NCI-H2029 treated with DMSO at 0.1 percent for 48 hours (cell line): ENCODE data around the gene BCOR.
A peak's percentile ranks its signal among the peaks of the same experiment; 100 is the strongest.

ENCODE experiments used
- DNase-seq: peaks from one replicate; lab custom pipeline; 2025; lab: John Stamatoyannopoulos, UW

The BCOR gene

DNA sequence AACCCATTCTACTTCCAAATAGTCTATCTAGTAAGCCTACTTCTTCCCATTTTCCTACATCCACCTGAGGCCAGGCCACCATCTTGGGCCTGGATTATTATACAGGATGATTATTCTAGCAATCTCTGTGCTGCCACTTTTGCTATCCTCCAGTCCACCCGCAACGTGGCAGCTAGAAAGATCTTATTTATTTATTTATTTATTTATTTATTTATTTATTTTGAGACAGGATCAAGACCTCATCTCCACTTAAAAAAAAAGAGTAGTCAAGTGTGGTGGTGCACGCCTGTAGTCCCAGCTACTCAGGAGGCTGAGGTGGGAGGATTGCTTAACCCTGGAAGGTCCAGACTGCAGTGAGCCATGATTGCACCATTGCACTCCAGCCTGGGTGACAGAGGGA, 15.2 kb upstream of the BCOR start:
- DNase-seq = no peak

DNA sequence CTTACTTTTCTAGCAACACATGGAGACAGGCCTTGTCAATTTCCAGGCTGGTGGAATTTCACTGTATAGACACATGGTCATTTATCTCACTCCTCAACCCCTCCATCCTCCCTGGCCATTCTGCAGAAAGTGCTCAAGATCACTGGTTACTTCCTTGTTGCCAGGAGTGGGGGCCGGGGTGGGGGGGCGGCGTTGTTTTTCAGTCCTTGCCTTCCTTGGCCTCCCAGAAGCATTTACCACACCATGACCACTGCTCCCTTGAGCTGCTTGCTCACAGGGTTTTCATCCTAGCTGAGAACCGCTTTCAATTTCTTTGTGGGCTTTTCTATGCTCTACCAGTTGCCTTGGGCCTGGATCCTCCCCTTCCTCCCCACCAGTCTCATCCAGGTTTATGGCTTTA, 14.1 kb upstream of the BCOR start:
- DNase-seq = no peak

- DNase-seq = no peak
Observed at GRCh38 chrX:40109288-40110008, 11.7 kb upstream of the BCOR start.

- no peak for DNase-seq
Observed at GRCh38 chrX:40108959-40109287, 11.2 kb upstream of the BCOR start.

DNA sequence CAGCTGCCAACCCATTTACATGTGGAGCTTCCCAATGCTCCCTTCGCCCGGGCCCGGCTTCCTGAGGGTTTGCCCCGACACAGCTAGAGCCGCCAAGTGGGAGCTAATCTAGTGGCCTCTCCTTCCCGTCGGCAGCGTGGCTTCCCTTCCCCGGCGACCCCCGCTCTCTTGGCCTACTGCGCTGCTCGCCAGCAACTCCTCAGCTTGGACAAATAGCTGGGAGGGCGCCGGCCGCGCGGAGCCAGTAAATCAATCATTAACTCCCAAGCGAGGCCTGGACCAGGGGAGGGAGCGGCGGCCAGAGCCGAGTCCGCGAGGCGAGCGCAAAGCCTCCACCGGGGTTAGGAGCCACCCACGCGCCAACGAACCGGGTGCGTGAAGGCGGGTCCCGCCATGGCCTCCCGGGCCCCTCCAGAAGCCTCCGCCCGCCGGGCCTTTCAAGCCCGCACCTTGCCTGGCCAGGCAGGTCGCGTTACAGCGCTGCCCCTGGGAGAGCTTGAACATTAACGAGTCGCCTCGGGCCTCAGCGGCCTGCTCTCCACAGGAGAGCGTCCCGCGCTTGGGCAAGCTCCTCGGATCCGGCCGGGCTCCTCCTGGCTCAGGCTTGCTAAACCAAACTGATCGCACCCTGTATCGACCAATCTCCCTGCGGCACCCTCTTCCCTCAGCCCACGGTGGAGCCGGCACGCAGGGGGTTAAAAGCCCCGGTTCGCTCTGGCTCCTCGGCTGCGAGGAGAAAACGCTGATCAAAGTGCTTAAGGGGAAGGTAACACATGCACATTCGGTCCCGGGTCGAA, 10.6 kb upstream of the BCOR start:
- DNase-seq = no peak

GRCh38 chrX:40107291-40108161, 9.8 kb upstream of the BCOR start:
- DNase-seq = no peak

- DNase-seq = no peak
Observed at GRCh38 chrX:40106676-40107290, 9.0 kb upstream of the BCOR start.

GRCh38 chrX:40105835-40106675, 8.3 kb upstream of the BCOR start:
- peak; percentile 39 for DNase-seq

DNA sequence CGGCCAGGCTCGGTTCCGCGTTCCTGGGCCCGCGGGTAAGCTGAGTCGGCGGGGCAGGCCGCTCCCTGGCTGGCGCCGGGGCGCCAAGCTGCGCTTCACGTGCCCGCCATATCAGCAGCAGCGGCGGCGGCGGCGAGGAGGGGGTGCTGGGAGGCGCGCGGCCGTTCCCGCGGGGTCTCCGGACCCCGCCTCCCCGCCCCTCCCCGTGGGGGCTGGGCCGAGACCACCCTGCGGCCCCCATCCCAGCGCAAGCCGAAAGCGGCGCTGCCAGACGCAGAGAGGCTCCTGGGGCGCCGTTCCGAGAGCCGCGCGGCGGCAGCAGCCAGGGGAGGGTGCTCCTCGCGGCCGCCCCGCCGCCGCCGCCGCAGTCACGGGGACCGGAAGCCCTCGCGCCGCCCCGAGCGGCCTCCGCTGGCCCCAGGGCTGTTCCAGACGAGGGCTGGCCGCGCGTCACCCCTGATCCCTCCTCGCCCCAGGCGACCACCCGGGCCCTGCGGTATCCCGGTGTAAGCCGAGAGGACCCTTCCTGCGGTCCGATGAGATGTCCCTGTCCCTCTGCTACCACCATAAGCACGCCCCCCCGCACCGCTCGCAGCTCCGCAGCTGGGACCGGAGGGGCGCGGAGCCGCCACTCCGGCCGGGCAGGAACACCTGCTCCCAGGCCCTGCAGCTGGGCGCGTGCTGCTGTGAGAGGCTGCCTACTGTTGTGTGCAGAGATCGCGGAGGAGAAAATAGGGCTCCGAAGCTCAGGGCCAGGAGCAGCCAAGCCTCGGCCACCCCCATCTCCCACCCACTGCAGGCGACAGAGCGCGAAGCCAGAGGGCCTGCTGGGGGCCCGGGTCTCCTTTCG, 7.5 kb upstream of the BCOR start:
- DNase-seq = no peak

DNA sequence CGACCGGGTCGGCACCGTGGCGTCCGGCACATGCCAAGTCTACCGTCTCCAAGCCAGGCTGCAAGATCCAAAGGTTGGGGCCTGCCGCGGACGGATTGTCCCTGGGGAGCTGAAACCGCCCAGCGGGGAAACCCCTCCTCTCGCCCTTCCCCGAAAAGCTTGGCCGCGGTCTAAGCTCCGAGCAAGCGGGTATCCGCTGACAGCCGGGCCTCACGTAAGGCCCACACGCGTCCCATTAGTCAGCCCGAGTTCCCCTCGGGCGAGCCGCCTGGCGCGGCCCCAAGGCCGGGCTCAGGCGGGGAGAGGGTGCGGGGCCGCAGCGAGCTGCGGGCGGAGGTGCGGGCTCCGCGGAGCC, 6.8 kb upstream of the BCOR start:
- no peak for DNase-seq

- no peak for DNase-seq
Observed at GRCh38 chrX:40103565-40104323, 6.0 kb upstream of the BCOR start.

- no peak for DNase-seq
Observed at GRCh38 chrX:40102393-40103381, 4.9 kb upstream of the BCOR start.

DNA sequence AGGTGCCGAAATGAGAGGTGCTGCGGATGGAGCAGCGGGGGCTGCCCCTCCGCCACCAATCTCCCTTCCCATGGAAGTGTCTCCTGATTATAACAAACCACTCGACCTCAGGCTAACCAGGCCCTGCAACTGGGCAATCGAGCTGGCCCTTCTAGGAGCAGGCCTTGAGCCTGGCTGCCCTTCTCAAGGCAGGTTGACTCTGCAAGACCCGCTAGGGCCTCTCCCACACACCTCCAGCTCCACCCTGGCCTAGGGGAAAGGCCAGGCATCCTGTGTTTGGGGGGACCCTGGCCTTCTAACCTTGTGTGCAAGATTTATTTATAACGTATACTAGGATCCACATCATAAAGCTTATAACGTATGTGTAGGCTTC, 3.7 kb upstream of the BCOR start:
- no peak for DNase-seq

GRCh38 chrX:40100537-40101429, 3.0 kb upstream of the BCOR start:
- DNase-seq = no peak

DNA sequence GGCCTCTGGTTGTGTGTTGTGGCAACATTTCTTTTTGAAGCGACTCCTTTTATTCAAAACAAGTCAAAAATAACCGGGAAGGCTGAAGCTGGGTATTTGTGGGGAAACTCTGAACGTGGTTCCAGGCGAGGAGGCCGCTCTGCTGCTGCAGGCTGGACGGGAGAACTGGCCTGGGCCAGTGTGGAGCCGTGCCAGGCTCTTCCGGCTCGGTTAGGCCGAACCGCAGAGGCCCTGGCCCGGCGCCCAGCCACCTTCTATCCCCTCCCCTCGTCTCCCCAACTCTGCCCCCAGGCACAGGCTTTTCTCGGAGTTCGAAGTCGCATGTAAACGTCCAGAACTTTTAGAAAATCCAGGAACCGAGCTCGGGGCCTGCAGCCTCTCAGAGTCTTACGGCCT, 2.4 kb upstream of the BCOR start:
- peak; percentile 16 for DNase-seq

- no peak for DNase-seq
Observed at GRCh38 chrX:40099055-40099958, 1.5 kb upstream of the BCOR start.
